ENCODE data around the gene VWF.

Gene VWF

GRCh38 chr12:5912437-5913334, 211.8 kb downstream of the VWF start:
- no peak for DNase-seq (ENCODE audit: low read depth)
- no peak for TF ChIP-seq CTCF (IDR thresholded peaks at IDR 0.05; ENCODE audit: insufficient read depth, low read depth, low read length, missing control alignments)

GRCh38 chr12:5912011-5912410, 212.5 kb downstream of the VWF start:
- DNase-seq (ENCODE audit: low read depth): no peak
- H3K4me3 ChIP-seq (ENCODE audit: low read length): no peak overlapping the region
- no peak for TF ChIP-seq CTCF (IDR thresholded peaks at IDR 0.05; ENCODE audit: insufficient read depth, low read depth, low read length, missing control alignments)

More at GRCh38 chr12:5912437-5913334, 211.8 kb downstream of the VWF start:
- H3K4me3 ChIP-seq (ENCODE audit: low read length): no peak overlapping the region

GRCh38 chr12:5910790-5911548, 213.5 kb downstream of the VWF start:
- TF ChIP-seq CTCF (IDR thresholded peaks at IDR 0.05; ENCODE audit: insufficient read depth, low read depth, low read length, missing control alignments): no peak
- no peak overlapping the region for H3K4me3 ChIP-seq (ENCODE audit: low read length)
- DNase-seq (ENCODE audit: low read depth): no peak

- H3K4me3 ChIP-seq (ENCODE audit: low read length): no peak overlapping the region
- DNase-seq (ENCODE audit: low read depth): no peak
- TF ChIP-seq CTCF (IDR thresholded peaks at IDR 0.05; ENCODE audit: insufficient read depth, low read depth, low read length, missing control alignments): no peak
Measured at GRCh38 chr12:5909560-5909959, 214.9 kb downstream of the VWF start.

GRCh38 chr12:5908251-5908650, 216.2 kb downstream of the VWF start:
- DNase-seq (ENCODE audit: low read depth): no peak
- TF ChIP-seq CTCF (IDR thresholded peaks at IDR 0.05; ENCODE audit: insufficient read depth, low read depth, low read length, missing control alignments): no peak

GRCh38 chr12:5907807-5908206, 216.7 kb downstream of the VWF start:
- H3K4me3 ChIP-seq (ENCODE audit: low read length): no peak overlapping the region
- TF ChIP-seq CTCF (IDR thresholded peaks at IDR 0.05; ENCODE audit: insufficient read depth, low read depth, low read length, missing control alignments): no peak
- DNase-seq (ENCODE audit: low read depth): no peak

More at GRCh38 chr12:5908251-5908650, 216.2 kb downstream of the VWF start:
- H3K4me3 ChIP-seq (ENCODE audit: low read length): no peak overlapping the region
